Loucy (cell line): ENCODE measurements around the gene TMTC3.

Experiments used
- H2AFZ ChIP-seq: fragments of 200-600 bp; sonication (generic); 2 replicates; pipeline ENCODE4 v1.6.0; 2016; ENCODE audit warnings: antibody characterized with exemption, mild to moderate bottlenecking, low read length, moderate library complexity
- H3F3A ChIP-seq: fragments of 200-600 bp; 2 replicates; pipeline ENCODE4 v1.6.0; 2016; ENCODE audit warnings: antibody characterized with exemption, low read depth, mild to moderate bottlenecking
- H3K27me3 ChIP-seq: fragments of 200-600 bp; sonication (generic); 2 replicates; pipeline ENCODE4 v1.6.1; 2014; ENCODE audit warnings: low read length, mild to moderate bottlenecking; ENCODE audit not compliant: insufficient read depth, poor library complexity, severe bottlenecking
- H3K36me3 ChIP-seq: fragments of 200-600 bp; sonication (generic); 2 replicates; pipeline ENCODE4 v1.6.1; 2016; ENCODE audit warnings: low read length; ENCODE audit not compliant: insufficient read depth
- H3K4me1 ChIP-seq: fragments of 200-600 bp; sonication (generic); 2 replicates; pipeline ENCODE4 v1.5.1; 2014; ENCODE audit warnings: low read length, mild to moderate bottlenecking; ENCODE audit not compliant: insufficient read depth, poor library complexity, severe bottlenecking
- H3K4me2 ChIP-seq: fragments of 200-600 bp; sonication (generic); 2 replicates; pipeline ENCODE4 v1.6.0; 2014; ENCODE audit warnings: antibody characterized with exemption, low read length, low read depth, mild to moderate bottlenecking; ENCODE audit not compliant: poor library complexity, severe bottlenecking
- H3K4me3 ChIP-seq: fragments of 200-600 bp; sonication (generic); 2 replicates; pipeline ENCODE4 v1.5.1; 2014; ENCODE audit warnings: low read length, mild to moderate bottlenecking, mixed read lengths; ENCODE audit not compliant: poor library complexity, severe bottlenecking
- H3K79me2 ChIP-seq: fragments of 200-600 bp; sonication (generic); 2 replicates; pipeline ENCODE4 v1.6.1; 2014; ENCODE audit warnings: low read length; ENCODE audit not compliant: insufficient read depth
- H3K9ac ChIP-seq: fragments of 200-600 bp; sonication (generic); 2 replicates; pipeline ENCODE4 v1.6.0; 2014; ENCODE audit warnings: mild to moderate bottlenecking, low read depth, low read length, moderate library complexity; ENCODE audit not compliant: poor library complexity, severe bottlenecking
- H3K9me2 ChIP-seq: fragments of 200-600 bp; sonication (generic); replicated peaks from 2 replicates; pipeline ENCODE4 v1.6.1; 2016; ENCODE audit warnings: low read depth, low read length, mixed read lengths
- H3K9me3 ChIP-seq: fragments of 200-600 bp; sonication (generic); 2 replicates; pipeline ENCODE4 v1.6.1; 2014; ENCODE audit warnings: mild to moderate bottlenecking, antibody characterized with exemption, low read length, low read depth; ENCODE audit not compliant: insufficient read depth
- H4K20me1 ChIP-seq: fragments of 200-600 bp; sonication (generic); 2 replicates; pipeline ENCODE4 v1.6.0; 2014; ENCODE audit warnings: antibody characterized with exemption, low read length, mild to moderate bottlenecking; ENCODE audit not compliant: insufficient read depth, poor library complexity, severe bottlenecking
- EZH2phosphoT487 ChIP-seq: fragments of 200-600 bp; IDR thresholded peaks from 2 replicates; pipeline ENCODE4 v1.6.1; 2018; ENCODE audit warnings: antibody characterized with exemption, mild to moderate bottlenecking, moderate library complexity, borderline replicate concordance
- TF ChIP-seq, protein P1 (sequence below): fragments of 200-600 bp; sonication (generic); conservative IDR thresholded peaks from 2 replicates; pipeline ENCODE4 v1.5.1; 2014; ENCODE audit warnings: mild to moderate bottlenecking, antibody characterized with exemption, low read length

TMTC3 gene

DNA sequence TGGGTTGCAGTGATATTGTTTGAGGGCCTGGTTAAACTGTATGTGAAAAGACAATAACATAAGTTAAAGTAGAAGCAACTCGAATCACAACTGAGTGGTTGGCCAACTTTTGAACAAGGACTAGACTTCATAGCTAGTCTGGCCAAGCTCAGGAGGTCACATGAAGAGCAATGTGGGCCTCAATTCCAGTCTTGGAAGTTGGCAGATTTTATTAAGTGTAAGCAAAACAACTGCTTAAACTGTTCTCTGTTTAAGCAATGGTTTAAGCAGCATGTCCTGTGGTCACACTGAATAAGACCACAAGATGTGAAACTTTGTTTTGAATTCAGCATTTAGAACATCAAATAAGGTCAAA is 100.4 kb downstream of the TMTC3 start:
- no peak for TF ChIP-seq EZH2phosphoT487
- TF ChIP-seq, protein P1, sequence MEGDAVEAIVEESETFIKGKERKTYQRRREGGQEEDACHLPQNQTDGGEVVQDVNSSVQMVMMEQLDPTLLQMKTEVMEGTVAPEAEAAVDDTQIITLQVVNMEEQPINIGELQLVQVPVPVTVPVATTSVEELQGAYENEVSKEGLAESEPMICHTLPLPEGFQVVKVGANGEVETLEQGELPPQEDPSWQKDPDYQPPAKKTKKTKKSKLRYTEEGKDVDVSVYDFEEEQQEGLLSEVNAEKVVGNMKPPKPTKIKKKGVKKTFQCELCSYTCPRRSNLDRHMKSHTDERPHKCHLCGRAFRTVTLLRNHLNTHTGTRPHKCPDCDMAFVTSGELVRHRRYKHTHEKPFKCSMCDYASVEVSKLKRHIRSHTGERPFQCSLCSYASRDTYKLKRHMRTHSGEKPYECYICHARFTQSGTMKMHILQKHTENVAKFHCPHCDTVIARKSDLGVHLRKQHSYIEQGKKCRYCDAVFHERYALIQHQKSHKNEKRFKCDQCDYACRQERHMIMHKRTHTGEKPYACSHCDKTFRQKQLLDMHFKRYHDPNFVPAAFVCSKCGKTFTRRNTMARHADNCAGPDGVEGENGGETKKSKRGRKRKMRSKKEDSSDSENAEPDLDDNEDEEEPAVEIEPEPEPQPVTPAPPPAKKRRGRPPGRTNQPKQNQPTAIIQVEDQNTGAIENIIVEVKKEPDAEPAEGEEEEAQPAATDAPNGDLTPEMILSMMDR = no peak
- Histone ChIP-seq H3K36me3 (no peaks in the 10 kb centered on the region), H2AFZ (no peak overlapping the region), H4K20me1 (no peaks in the 10 kb centered on the region), H3K4me1 (no peaks in the 10 kb centered on the region), H3F3A (no peaks in the 10 kb centered on the region), H3K9me2 (no peaks in the 10 kb centered on the region), H3K79me2 (no peaks in the 10 kb centered on the region), H3K27me3 (no peaks in the 10 kb centered on the region), H3K4me3 (no peak overlapping the region), H3K4me2 (no peak overlapping the region), H3K9me3 (no peaks in the 10 kb centered on the region), H3K9ac (no peak overlapping the region)

GRCh38 chr12:88242939-88243338 is 100.8 kb downstream of the TMTC3 start:
- Histone ChIP-seq H3K36me3 (no peaks in the 10 kb centered on the region), H3K79me2 (no peaks in the 10 kb centered on the region), H3F3A (no peaks in the 10 kb centered on the region), H3K9me2 (no peaks in the 10 kb centered on the region), H2AFZ (no peak overlapping the region), H3K4me3 (no peak overlapping the region), H3K27me3 (no peaks in the 10 kb centered on the region), H4K20me1 (no peaks in the 10 kb centered on the region), H3K9me3 (no peaks in the 10 kb centered on the region), H3K9ac (no peak overlapping the region), H3K4me2 (no peak overlapping the region), H3K4me1 (no peaks in the 10 kb centered on the region)
- TF ChIP-seq EZH2phosphoT487 = no peak
- TF ChIP-seq, protein P1 = no peak

- no peaks in the 10 kb centered on the region for H3K9me2 ChIP-seq
- H3K27me3 ChIP-seq = no peaks in the 10 kb centered on the region
- TF ChIP-seq, protein P1 = no peak
- TF ChIP-seq EZH2phosphoT487 = no peak
- H3K36me3 ChIP-seq = no peaks in the 10 kb centered on the region
- H3K9me3 ChIP-seq = no peaks in the 10 kb centered on the region
- no peaks in the 10 kb centered on the region for H3F3A ChIP-seq
- H3K4me3 ChIP-seq = no peak overlapping the region
- no peaks in the 10 kb centered on the region for H3K4me1 ChIP-seq
- H4K20me1 ChIP-seq = no peaks in the 10 kb centered on the region
- no peak overlapping the region for H3K4me2 ChIP-seq
- no peak overlapping the region for H2AFZ ChIP-seq
- H3K9ac ChIP-seq = no peak overlapping the region
- no peaks in the 10 kb centered on the region for H3K79me2 ChIP-seq
Observed at GRCh38 chr12:88243982-88244381, 101.9 kb downstream of the TMTC3 start.
